Measurements from ENCODE around the gene GPHN. TPM values are rescaled to one million over a fixed set of nuclear protein-coding genes. Genes with fewer than 3 reads are reported as not detected.
"Not testable (repeated sequence)": the region's sequence is repeated elsewhere in the genome, so short reads cannot be mapped to it uniquely, and the experiment has no call there.

The GPHN gene
- total RNA-seq, 1 donor from 2014 or later = 12.4 TPM

DNA sequence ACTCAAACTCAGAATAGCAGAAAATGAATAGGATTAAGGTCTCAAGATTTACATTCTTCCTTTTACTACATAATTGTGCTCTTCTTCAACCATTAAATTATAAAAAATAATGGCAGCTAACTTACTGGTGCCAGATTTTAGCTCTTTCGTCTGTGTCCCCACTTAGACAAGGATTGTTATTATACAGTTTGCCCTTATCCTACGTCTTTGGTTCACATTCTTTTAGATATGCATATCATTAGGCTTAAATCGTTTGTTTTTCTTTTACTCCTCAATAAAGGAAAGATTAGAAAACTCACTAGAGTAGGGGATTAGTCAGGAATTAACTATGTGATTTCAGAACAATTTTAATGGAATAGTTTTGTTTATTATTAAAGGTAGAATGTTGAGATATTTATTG lies 551.6 kb downstream of the GPHN start:
- TF ChIP-seq, protein P1, sequence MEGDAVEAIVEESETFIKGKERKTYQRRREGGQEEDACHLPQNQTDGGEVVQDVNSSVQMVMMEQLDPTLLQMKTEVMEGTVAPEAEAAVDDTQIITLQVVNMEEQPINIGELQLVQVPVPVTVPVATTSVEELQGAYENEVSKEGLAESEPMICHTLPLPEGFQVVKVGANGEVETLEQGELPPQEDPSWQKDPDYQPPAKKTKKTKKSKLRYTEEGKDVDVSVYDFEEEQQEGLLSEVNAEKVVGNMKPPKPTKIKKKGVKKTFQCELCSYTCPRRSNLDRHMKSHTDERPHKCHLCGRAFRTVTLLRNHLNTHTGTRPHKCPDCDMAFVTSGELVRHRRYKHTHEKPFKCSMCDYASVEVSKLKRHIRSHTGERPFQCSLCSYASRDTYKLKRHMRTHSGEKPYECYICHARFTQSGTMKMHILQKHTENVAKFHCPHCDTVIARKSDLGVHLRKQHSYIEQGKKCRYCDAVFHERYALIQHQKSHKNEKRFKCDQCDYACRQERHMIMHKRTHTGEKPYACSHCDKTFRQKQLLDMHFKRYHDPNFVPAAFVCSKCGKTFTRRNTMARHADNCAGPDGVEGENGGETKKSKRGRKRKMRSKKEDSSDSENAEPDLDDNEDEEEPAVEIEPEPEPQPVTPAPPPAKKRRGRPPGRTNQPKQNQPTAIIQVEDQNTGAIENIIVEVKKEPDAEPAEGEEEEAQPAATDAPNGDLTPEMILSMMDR (IDR thresholded peaks at IDR 0.05) = no peak
- no peaks in the 10 kb centered on the region for H3K27me3 Mint-ChIP-seq (ENCODE audit: low read depth)
- H3K4me3 Mint-ChIP-seq (ENCODE audit: unreplicated experiment) = no peak overlapping the region
- no peak for DNase-seq (ENCODE audit: low spot score)
- H3K27ac Mint-ChIP-seq (ENCODE audit: unreplicated experiment) = no peak overlapping the region
- H3K9me3 Mint-ChIP-seq (ENCODE audit: low read depth) = peaks cover 30% of the 10 kb centered on the region
- no peaks in the 10 kb centered on the region for H3K4me1 Mint-ChIP-seq (ENCODE audit: low read depth)
- peaks cover 12% of the 10 kb centered on the region for H3K36me3 Mint-ChIP-seq (ENCODE audit: low read depth)

DNA sequence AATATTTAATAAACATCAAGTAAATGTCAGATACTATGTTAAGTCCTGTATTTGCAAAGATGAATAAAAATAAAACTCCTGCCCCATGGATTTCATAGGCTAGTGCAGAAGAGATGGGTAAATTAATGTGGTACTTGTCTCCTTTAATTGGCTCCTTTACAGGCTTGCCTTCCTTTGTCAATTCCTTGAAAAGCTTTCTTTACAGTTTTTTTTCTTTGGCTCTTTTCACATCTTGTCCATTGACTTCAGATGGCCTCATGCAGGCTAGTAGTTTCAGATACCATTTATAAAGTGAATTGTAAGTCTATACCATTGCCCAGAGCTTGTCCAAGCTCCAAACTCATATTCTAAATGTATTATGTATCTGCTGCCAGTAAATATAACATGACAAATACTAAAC lies 552.6 kb downstream of the GPHN start:
- Mint-ChIP-seq H3K27ac (ENCODE audit: unreplicated experiment) (no peak overlapping the region), H3K4me1 (ENCODE audit: low read depth) (no peaks in the 10 kb centered on the region), H3K9me3 (ENCODE audit: low read depth) (peaks cover 22% of the 10 kb centered on the region), H3K36me3 (ENCODE audit: low read depth) (peaks cover 10% of the 10 kb centered on the region), H3K27me3 (ENCODE audit: low read depth) (no peaks in the 10 kb centered on the region), H3K4me3 (ENCODE audit: unreplicated experiment) (no peak overlapping the region)
- no peak for DNase-seq (ENCODE audit: low spot score)
- TF ChIP-seq, protein P1 (IDR thresholded peaks at IDR 0.05) = no peak

DNA sequence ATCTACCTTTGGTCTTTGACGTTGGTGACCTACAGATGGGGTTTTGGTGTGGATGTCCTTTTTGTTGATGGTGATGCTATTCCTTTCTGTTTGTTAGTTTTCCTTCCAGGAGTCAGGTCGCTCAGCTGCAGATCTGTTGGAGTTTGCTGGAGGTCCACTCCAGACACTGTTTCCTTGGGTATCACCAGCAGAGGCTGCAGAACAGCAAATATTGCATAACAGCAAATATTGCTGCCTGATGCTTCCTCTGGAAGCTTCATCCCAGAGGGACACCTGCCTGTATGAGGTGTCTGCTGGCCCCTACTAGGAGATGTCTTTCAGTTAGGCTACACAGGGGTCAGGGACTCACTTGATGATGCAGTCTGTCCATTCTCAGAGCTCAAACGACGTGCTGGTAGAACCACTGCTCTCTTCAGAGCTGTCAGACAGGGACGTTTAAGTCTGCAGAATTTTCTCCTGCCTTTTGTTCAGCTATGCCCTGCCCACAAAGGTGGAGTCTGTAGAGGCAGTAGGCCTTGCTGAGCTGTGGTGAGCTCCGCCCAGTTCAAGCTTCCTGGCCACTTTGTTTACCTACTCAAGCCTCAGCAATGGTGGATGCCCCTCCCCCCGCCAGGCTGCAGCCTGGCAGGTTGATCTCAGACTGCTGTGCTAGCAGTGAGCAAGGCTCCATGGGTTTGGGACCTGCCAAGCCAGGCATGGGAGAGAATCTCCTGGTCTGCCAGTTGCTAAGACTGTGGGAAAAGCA lies 559.3 kb downstream of the GPHN start:
- not testable (repeated sequence) for H3K27ac Mint-ChIP-seq (ENCODE audit: unreplicated experiment); H3K36me3 Mint-ChIP-seq (ENCODE audit: low read depth); H3K27me3 Mint-ChIP-seq (ENCODE audit: low read depth); H3K4me3 Mint-ChIP-seq (ENCODE audit: unreplicated experiment); DNase-seq (ENCODE audit: low spot score)
- Mint-ChIP-seq H3K4me1 (ENCODE audit: low read depth) (peaks cover 14% of the 10 kb centered on the region), H3K9me3 (ENCODE audit: low read depth) (peaks cover 13% of the 10 kb centered on the region)

DNA sequence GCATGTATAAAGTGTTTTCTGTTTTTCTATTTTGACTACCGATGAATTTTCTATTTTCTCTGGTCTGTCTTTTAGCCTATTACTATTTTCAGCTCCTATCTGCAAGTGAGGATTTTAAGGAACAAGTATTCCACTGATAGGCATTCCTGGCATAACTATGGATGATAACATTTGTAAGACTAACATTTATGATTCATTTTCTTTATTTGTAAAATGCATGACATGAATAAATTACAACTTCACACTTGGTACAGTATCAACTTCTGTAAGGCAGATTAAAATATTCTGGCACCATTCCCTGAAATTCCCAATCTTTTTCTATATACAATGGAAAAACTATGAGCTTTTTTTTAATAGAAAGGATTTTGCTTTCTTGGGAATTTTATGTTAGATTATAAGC lies 560.3 kb downstream of the GPHN start:
- TF ChIP-seq, protein P1 (IDR thresholded peaks at IDR 0.05) = no peak
- peaks cover 3% of the 10 kb centered on the region for H3K36me3 Mint-ChIP-seq (ENCODE audit: low read depth)
- no peaks in the 10 kb centered on the region for H3K27me3 Mint-ChIP-seq (ENCODE audit: low read depth)
- no peak for DNase-seq (ENCODE audit: low spot score)
- peaks cover 14% of the 10 kb centered on the region for H3K4me1 Mint-ChIP-seq (ENCODE audit: low read depth)
- H3K4me3 Mint-ChIP-seq (ENCODE audit: unreplicated experiment) = no peak overlapping the region
- H3K27ac Mint-ChIP-seq (ENCODE audit: unreplicated experiment) = no peak overlapping the region
- peaks cover 6% of the 10 kb centered on the region for H3K9me3 Mint-ChIP-seq (ENCODE audit: low read depth)

DNA sequence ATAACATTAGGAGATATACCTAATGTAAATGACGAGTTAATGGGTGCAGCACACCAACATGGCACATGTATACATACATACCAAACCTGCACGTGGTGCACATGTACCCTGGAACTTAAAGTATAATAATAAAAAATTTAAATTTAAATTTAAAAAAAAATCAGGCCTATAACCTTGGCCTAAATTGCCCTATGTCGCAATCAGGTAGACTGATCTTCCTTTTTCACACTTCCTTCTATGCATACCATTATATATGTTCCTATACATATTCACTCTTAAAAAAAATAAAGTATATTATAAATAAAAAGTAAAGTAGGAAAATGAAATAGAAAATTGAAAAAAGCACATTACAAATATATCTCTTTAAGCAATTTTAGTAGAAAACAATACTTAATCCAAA lies 563.6 kb downstream of the GPHN start:
- Mint-ChIP-seq H3K27me3 (ENCODE audit: low read depth) (no peaks in the 10 kb centered on the region), H3K9me3 (ENCODE audit: low read depth) (no peaks in the 10 kb centered on the region)

More for the DNA sequence above, 563.6 kb downstream of the GPHN start:
- DNase-seq (ENCODE audit: low spot score) = no peak
- H3K27ac Mint-ChIP-seq (ENCODE audit: unreplicated experiment) = no peak overlapping the region
- TF ChIP-seq, protein P1 (IDR thresholded peaks at IDR 0.05) = no peak
- peaks cover 14% of the 10 kb centered on the region for H3K4me1 Mint-ChIP-seq (ENCODE audit: low read depth)
- H3K36me3 Mint-ChIP-seq (ENCODE audit: low read depth) = no peaks in the 10 kb centered on the region
- no peak overlapping the region for H3K4me3 Mint-ChIP-seq (ENCODE audit: unreplicated experiment)
